H9 (cell line): ENCODE results near the gene PHF21B. TPM values are rescaled to one million over a fixed set of nuclear protein-coding genes. Genes with fewer than 3 reads are reported as not detected.

Experiments
- DNase-seq: peaks from one replicate; pipeline ENCODE4 v3.0.0-alpha.2; 2017
- H2AFZ ChIP-seq: one replicate; pipeline ENCODE4 v1.6.1; 2013; ENCODE audit warnings: mild to moderate bottlenecking, low read length, control low read depth, moderate library complexity
- H2AK5ac ChIP-seq: 2 replicates; pipeline ENCODE4 v1.6.1; 2013; ENCODE audit warnings: low read length, control low read depth, mixed read lengths; ENCODE audit not compliant: insufficient read length
- H2BK120ac ChIP-seq: one replicate; pipeline ENCODE4 v1.6.1; 2013; ENCODE audit warnings: low read depth, mild to moderate bottlenecking, low read length, control low read depth, inconsistent platforms; ENCODE audit not compliant: poor library complexity, severe bottlenecking
- H2BK12ac ChIP-seq: 2 replicates; pipeline ENCODE4 v1.6.1; 2013; ENCODE audit warnings: low read length, control low read depth, mixed read lengths, low read depth; ENCODE audit not compliant: insufficient read length
- H2BK15ac ChIP-seq: 2 replicates; pipeline ENCODE4 v1.6.1; 2013; ENCODE audit warnings: low read depth, low read length, control low read depth
- H2BK20ac ChIP-seq: one replicate; pipeline ENCODE4 v1.6.1; 2013; ENCODE audit warnings: low read depth, mild to moderate bottlenecking, low read length, control low read depth, inconsistent platforms; ENCODE audit not compliant: poor library complexity, severe bottlenecking
- H2BK5ac ChIP-seq: 2 replicates; pipeline ENCODE4 v1.6.1; 2013; ENCODE audit warnings: low read length, control low read depth, mixed read lengths; ENCODE audit not compliant: insufficient read length
- H3K14ac ChIP-seq: 2 replicates; pipeline ENCODE4 v1.6.1; 2013; ENCODE audit warnings: low read length, control low read depth; ENCODE audit not compliant: insufficient read depth
- H3K18ac ChIP-seq: 2 replicates; pipeline ENCODE4 v1.6.1; 2013; ENCODE audit warnings: low read depth, mild to moderate bottlenecking, mixed read lengths, low read length, control low read depth; ENCODE audit not compliant: insufficient read length
- H3K23ac ChIP-seq: 2 replicates; pipeline ENCODE4 v1.6.1; 2013; ENCODE audit warnings: low read length, control low read depth, mixed read lengths, low read depth; ENCODE audit not compliant: insufficient read length
- H3K23me2 ChIP-seq: 2 replicates; pipeline ENCODE4 v1.6.1; 2013; ENCODE audit warnings: low read depth, mild to moderate bottlenecking, mixed read lengths, low read length, control low read depth; ENCODE audit not compliant: insufficient read length, poor library complexity, severe bottlenecking
- H3K27ac ChIP-seq: 2 replicates; pipeline ENCODE4 v1.5.1; 2013; ENCODE audit warnings: low read length, control low read depth, mixed read lengths, low read depth; ENCODE audit not compliant: insufficient read length
- H3K27me3 ChIP-seq: 2 replicates; pipeline ENCODE4 v1.6.1; 2013; ENCODE audit warnings: low read length, control low read depth, inconsistent platforms; ENCODE audit not compliant: insufficient read depth
- H3K4ac ChIP-seq: 2 replicates; pipeline ENCODE4 v1.6.1; 2013; ENCODE audit warnings: low read depth, mild to moderate bottlenecking, control low read depth, inconsistent platforms, low read length, moderate library complexity
- H3K4me1 ChIP-seq: 2 replicates; pipeline ENCODE4 v1.6.1; 2013; ENCODE audit warnings: low read length, control low read depth, inconsistent platforms; ENCODE audit not compliant: insufficient read depth
- H3K4me2 ChIP-seq: 2 replicates; pipeline ENCODE4 v1.6.1; 2013; ENCODE audit warnings: low read length, control low read depth, mixed read lengths; ENCODE audit not compliant: insufficient read length, insufficient read depth
- H3K56ac ChIP-seq: 2 replicates; pipeline ENCODE4 v1.6.1; 2013; ENCODE audit warnings: low read depth, mild to moderate bottlenecking, mixed read lengths, low read length, control low read depth; ENCODE audit not compliant: insufficient read length
- H3K79me1 ChIP-seq: 2 replicates; pipeline ENCODE4 v1.6.1; 2013; ENCODE audit warnings: low read depth, mild to moderate bottlenecking, moderate library complexity, low read length, control low read depth, inconsistent platforms; ENCODE audit not compliant: insufficient read depth, poor library complexity, severe bottlenecking
- H3K79me2 ChIP-seq: 2 replicates; pipeline ENCODE4 v1.6.1; 2013; ENCODE audit warnings: low read length, control low read depth, inconsistent platforms; ENCODE audit not compliant: insufficient read depth
- H3K9ac ChIP-seq: 2 replicates; pipeline ENCODE4 v1.6.1; 2013; ENCODE audit warnings: low read length, control low read depth, mixed read lengths; ENCODE audit not compliant: insufficient read length; ENCODE audit errors: extremely low read depth
- H3K9me3 ChIP-seq: one replicate; pipeline ENCODE4 v1.6.1; 2013; ENCODE audit warnings: low read depth, low read length, inconsistent platforms; ENCODE audit not compliant: control insufficient read depth
- H3T11ph ChIP-seq: one replicate; pipeline ENCODE4 v1.6.1; 2013; ENCODE audit warnings: mild to moderate bottlenecking, low read length, control low read depth, inconsistent platforms
- H4K20me1 ChIP-seq: one replicate; pipeline ENCODE4 v1.6.1; 2013; ENCODE audit not compliant: control insufficient read depth, insufficient read length, insufficient read depth
- H4K5ac ChIP-seq: 2 replicates; pipeline ENCODE4 v1.6.1; 2013; ENCODE audit warnings: low read depth, mild to moderate bottlenecking, mixed read lengths, low read length, control low read depth; ENCODE audit not compliant: insufficient read length
- H4K8ac ChIP-seq: replicated peaks from 2 replicates; pipeline ENCODE4 v1.6.1; 2013; ENCODE audit warnings: low read length, control low read depth, mixed read lengths, low read depth; ENCODE audit not compliant: insufficient read length
- H4K91ac ChIP-seq: 2 replicates; pipeline ENCODE4 v1.6.1; 2013; ENCODE audit warnings: low read depth, mild to moderate bottlenecking, moderate library complexity, mixed read lengths, low read length, control low read depth; ENCODE audit not compliant: insufficient read length
- H3K27ac Mint-ChIP-seq, 3 experiments: 2 replicates in 2 of 3; 3 replicates in 1 of 3; pipeline ENCODE4 v1.8.0; 2020 to 2021; ENCODE audit warnings: mixed read lengths in 3 of 3, mild to moderate bottlenecking in 1 of 3, moderate library complexity in 1 of 3
- H3K27me3 Mint-ChIP-seq: 2 replicates; pipeline ENCODE4 v1.8.0; 2021; ENCODE audit warnings: low read depth, mild to moderate bottlenecking, moderate library complexity, mixed read lengths
- H3K36me3 Mint-ChIP-seq, 3 experiments: 2 replicates in 2 of 3; 3 replicates in 1 of 3; pipeline ENCODE4 v1.8.0; 2020 to 2021; ENCODE audit warnings: low read depth in 3 of 3, mixed read lengths in 3 of 3; ENCODE audit not compliant: insufficient read depth in 1 of 3
- H3K4me1 Mint-ChIP-seq, 2 experiments: 2 replicates each; pipeline ENCODE4 v1.8.0; 2020; ENCODE audit warnings: mixed read lengths in 2 of 2
- H3K4me3 Mint-ChIP-seq, 2 experiments: 2 replicates in 1 of 2; 3 replicates in 1 of 2; pipeline ENCODE4 v1.8.0; 2020 to 2021; ENCODE audit warnings: mild to moderate bottlenecking in 2 of 2, mixed read lengths in 2 of 2, moderate library complexity in 1 of 2
- H3K9me3 Mint-ChIP-seq, 2 experiments: 2 replicates in 1 of 2; 3 replicates in 1 of 2; pipeline ENCODE4 v1.8.0; 2020; ENCODE audit warnings: mild to moderate bottlenecking in 2 of 2, mixed read lengths in 2 of 2, moderate library complexity in 1 of 2
- CTCF ChIP-seq: fragments of 200-600 bp; sonication (generic); conservative IDR thresholded peaks from 3 replicates; pipeline ENCODE4 v1.8.0; 2021; ENCODE audit warnings: antibody characterized with exemption, mild to moderate bottlenecking
- WGBS: extraction: QIAGEN DNeasy Blood & Tissue Kit; methylation state at CpG from one replicate; pipeline ENCODE4 v1.1.7; 2013; ENCODE audit warnings: missing lambda C conversion rate, low lambda C conversion rate, mixed read lengths; ENCODE audit not compliant: insufficient read length; ENCODE audit errors: extremely low coverage; 5-methylcytosine and 5-hydroxymethylcytosine counted together
- total RNA-seq: library from RNA; stranded (reverse); gene quantifications from 2 replicates; pipeline ENCODE4 v1.2.1, GENCODE V29; 2021

Gene PHF21B
- total RNA-seq, 1 experiment from 2014 or later: 60.3 TPM

- H4K20me1 ChIP-seq: peaks cover 2% of the 10 kb centered on the region
- no peak overlapping the region for H3K4me2 ChIP-seq
- H3K4me3 Mint-ChIP-seq: peak overlapping the region in 1 of 2 experiments; percentile 53; a peak in 2 of 5 replicates
These were observed 52.7 kb downstream of the PHF21B start for GRCh38 chr22:44956840-44957767.

More at GRCh38 chr22:44956840-44957767, 52.7 kb downstream of the PHF21B start:
- Histone ChIP-seq H2BK5ac (no peak overlapping the region), H3K14ac (no peak overlapping the region), H3K9me3 (no peaks in the 10 kb centered on the region), H2BK12ac (no peak overlapping the region), H3K9ac (no peak overlapping the region), H3K27ac (no peak overlapping the region), H3K79me1 (no peaks in the 10 kb centered on the region), H2BK20ac (no peak overlapping the region), H3K56ac (no peak overlapping the region), H4K8ac (no peak overlapping the region), H4K91ac (no peak overlapping the region), H2AFZ (no peak overlapping the region), H3K4ac (no peak overlapping the region), H2BK120ac (no peak overlapping the region), H3K23ac (no peak overlapping the region), H3K23me2 (no peaks in the 10 kb centered on the region), H3K18ac (no peak overlapping the region), H4K5ac (no peak overlapping the region), H3K27me3 (no peaks in the 10 kb centered on the region), H2BK15ac (no peak overlapping the region), H2AK5ac (no peak overlapping the region), H3K79me2 (no peaks in the 10 kb centered on the region; the same call in 1 of the 2 replicates), H3T11ph (no peak overlapping the region), H3K4me1 (peaks cover 10% of the 10 kb centered on the region; the same call in 1 of the 2 replicates)
- Mint-ChIP-seq H3K27ac (peak overlapping the region; percentile 87 to 95 (median 94)), H3K27me3 (peaks cover 2% of the 10 kb centered on the region), H3K36me3 (peaks cover 28 to 37% (median 35%) of the 10 kb centered on the region in 3 experiments), H3K9me3 (peaks cover 14 to 21% of the 10 kb centered on the region in 2 experiments), H3K4me1 (peaks cover 65 to 77% of the 10 kb centered on the region in 2 experiments)
- peak; percentile 65 for TF ChIP-seq CTCF
- no CpG with 5 or more reads among the region's 18 CpGs for WGBS
- peak; percentile 71 for DNase-seq
